Measurements from ENCODE around the gene PDE1A.

DNA sequence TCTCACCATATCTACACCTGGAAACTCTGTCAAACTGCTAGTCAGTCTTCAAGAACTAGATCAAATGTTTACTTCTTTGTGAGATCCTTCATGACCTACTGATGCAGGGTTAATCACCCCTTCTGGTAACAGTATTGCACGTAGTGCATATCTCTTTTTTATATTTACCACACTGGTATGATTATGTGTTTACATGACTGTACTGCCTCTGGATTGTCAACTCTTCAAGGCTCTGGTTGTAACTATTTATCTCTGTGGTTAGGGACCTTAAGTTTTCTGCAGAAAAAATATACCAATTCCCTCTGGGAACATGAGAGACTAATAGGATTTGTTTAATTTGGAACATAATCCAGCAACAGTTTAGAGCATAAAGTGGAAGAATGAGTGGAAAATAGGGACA, 135.5 kb downstream of the PDE1A start:
- TF ChIP-seq, protein P1, sequence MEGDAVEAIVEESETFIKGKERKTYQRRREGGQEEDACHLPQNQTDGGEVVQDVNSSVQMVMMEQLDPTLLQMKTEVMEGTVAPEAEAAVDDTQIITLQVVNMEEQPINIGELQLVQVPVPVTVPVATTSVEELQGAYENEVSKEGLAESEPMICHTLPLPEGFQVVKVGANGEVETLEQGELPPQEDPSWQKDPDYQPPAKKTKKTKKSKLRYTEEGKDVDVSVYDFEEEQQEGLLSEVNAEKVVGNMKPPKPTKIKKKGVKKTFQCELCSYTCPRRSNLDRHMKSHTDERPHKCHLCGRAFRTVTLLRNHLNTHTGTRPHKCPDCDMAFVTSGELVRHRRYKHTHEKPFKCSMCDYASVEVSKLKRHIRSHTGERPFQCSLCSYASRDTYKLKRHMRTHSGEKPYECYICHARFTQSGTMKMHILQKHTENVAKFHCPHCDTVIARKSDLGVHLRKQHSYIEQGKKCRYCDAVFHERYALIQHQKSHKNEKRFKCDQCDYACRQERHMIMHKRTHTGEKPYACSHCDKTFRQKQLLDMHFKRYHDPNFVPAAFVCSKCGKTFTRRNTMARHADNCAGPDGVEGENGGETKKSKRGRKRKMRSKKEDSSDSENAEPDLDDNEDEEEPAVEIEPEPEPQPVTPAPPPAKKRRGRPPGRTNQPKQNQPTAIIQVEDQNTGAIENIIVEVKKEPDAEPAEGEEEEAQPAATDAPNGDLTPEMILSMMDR (conservative IDR thresholded peaks at IDR 0.05; ENCODE audit: low read depth, low read length) = no peak
- no peak for TF ChIP-seq MXI1 (IDR thresholded peaks at IDR 0.05; ENCODE audit: borderline replicate concordance, low read depth, low read length)
- TF ChIP-seq CHD1 (IDR thresholded peaks at IDR 0.05; ENCODE audit: low read depth, low read length) = no peak
- TF ChIP-seq CEBPB (IDR thresholded peaks at IDR 0.05; ENCODE audit: low read depth, low read length) = no peak
- TF ChIP-seq MAZ (IDR thresholded peaks at IDR 0.05; ENCODE audit: borderline replicate concordance, low read depth, low read length) = no peak
- no peak for TF ChIP-seq POLR2A (IDR thresholded peaks at IDR 0.05; ENCODE audit: low read depth, low read length)
- TF ChIP-seq, protein P2, sequence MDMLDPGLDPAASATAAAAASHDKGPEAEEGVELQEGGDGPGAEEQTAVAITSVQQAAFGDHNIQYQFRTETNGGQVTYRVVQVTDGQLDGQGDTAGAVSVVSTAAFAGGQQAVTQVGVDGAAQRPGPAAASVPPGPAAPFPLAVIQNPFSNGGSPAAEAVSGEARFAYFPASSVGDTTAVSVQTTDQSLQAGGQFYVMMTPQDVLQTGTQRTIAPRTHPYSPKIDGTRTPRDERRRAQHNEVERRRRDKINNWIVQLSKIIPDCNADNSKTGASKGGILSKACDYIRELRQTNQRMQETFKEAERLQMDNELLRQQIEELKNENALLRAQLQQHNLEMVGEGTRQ (IDR thresholded peaks at IDR 0.05; ENCODE audit: low read depth, low read length) = no peak
- TF ChIP-seq NFE2L2 (IDR thresholded peaks at IDR 0.05; ENCODE audit: low read depth, low read length) = no peak
- no peak for TF ChIP-seq RFX5 (IDR thresholded peaks at IDR 0.05; ENCODE audit: low read depth, low read length)
- TF ChIP-seq RAD21 (IDR thresholded peaks at IDR 0.05; ENCODE audit: low read length) = no peak
- no peak for TF ChIP-seq FOS (IDR thresholded peaks at IDR 0.05; ENCODE audit: low read depth, low read length)
